Pericardium fibroblast (primary cell): Measurements from ENCODE around the gene ATXN7L1. TPM values are rescaled to one million over a fixed set of nuclear protein-coding genes. Genes with fewer than 3 reads are reported as not detected.

Experiments
- total RNA-seq: library from RNA; depleted of rRNA; stranded (reverse); fragments of >200 nt; gene quantifications from 2 replicates; pipeline ENCODE4 v1.2.3, GENCODE V29; 2015

Gene ATXN7L1
- 2.8 and 3.1 TPM in 2 replicates for total RNA-seq

GRCh38 chr7:105876091-105876963 lies at the start of gene ATXN7L1:
ATXN7L1 (minus strand) TSS chr7:105876599; CDS start chr7:105876558, 41 bp downstream.

DNA sequence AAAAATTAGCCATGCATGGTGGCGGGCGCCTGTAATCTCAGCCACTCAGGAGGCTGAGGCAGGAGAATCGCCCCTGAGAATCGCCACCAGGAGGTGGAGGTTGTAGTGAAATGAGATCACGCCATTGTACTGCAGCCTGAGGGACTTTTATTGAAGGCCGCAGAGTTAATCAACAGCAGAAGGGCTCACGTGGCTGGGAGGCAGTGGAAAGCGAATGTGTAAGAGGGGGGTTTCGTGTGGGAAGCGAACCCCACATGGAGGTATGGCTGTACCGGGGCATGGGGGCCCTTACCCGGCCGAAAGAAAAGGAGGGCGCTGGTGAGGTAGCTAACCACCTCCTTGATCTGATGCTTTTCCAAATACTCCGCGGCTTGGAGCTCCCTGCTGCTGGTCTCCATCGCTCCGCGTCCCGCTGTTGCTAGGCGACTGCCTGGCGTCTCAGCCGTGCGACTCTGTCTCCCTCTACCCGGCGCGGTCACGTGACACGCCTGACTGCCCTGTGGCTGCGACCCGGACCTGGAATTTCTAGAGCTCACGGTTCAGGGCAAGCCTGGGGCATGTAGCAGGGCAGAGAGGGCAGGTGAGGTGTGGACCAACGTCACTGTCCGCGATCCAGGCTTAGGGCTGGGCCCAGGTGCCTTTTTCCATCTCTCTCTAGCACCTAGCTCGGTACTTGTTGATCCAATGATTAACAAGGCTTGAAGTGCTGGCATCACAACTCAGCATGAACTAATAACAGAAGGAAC lies 295.2 kb downstream of the ATXN7L1 start, which contains the start of gene EFCAB10:
TSS of gene EFCAB10 (minus strand) at position 428 of the 746 bp plus-strand sequence. CDS start at position 398, 30 bp downstream.

Other genes with a start within 250 kb of the ATXN7L1 start
- 2.0 and 3.9 TPM in 2 replicates for gene CDHR3, start 86.7 kb upstream of the ATXN7L1 start, total RNA-seq
- gene SYPL1, start 235.7 kb upstream of the ATXN7L1 start, total RNA-seq = 31.7 and 54.6 TPM in 2 replicates